AG04449 (cell line): Measurements from ENCODE around the gene HPS4.

Experiments used
- CTCF ChIA-PET: fragments of 350-600 bp; formaldehyde crosslinking; extraction: SDS; loops from one replicate; lab custom pipeline; 2021; ENCODE audit warnings: antibody characterized with exemption; lab: Yijun Ruan, JAX
- POLR2A ChIA-PET: fragments of 400-600, 350-600 bp; formaldehyde crosslinking; extraction: SDS; loops from one replicate; lab custom pipeline; 2020; ENCODE audit warnings: antibody characterized with exemption, inconsistent platforms; lab: Yijun Ruan, JAX
- DNase-seq: peaks from one replicate; pipeline ENCODE4 v3.0.0-alpha.2; 2010; ENCODE audit warnings: low read depth, low spot score
- H3K4me3 ChIP-seq: 2 replicates; pipeline ENCODE4 v1.5.1; 2011; ENCODE audit warnings: low read depth, mild to moderate bottlenecking, control low read depth, low read length
- CTCF ChIP-seq: IDR thresholded peaks from one replicate; pipeline ENCODE4 v1.5.1; 2011; ENCODE audit warnings: mild to moderate bottlenecking, moderate library complexity, low read length, control low read depth, inconsistent platforms; ENCODE audit not compliant: insufficient read depth; ENCODE audit errors: missing control alignments

Gene HPS4

GRCh38 chr22:26470807-26471206, 12.8 kb downstream of the HPS4 start:
- DNase-seq, result no peak
- POLR2A ChIA-PET, result interaction anchor here (0.7 to 0.9 kb wide), 2 partner anchors 9 to 48 kb away, joined by 3 read pairs; no protein-coding TSS in a partner anchor
- CTCF ChIA-PET, result interaction anchor here (0.8 to 13.9 kb wide), 7 partner anchors 9 to 194 kb away, joined by 3 to 399 read pairs (median 4); no protein-coding TSS in a partner anchor
- no peak for TF ChIP-seq CTCF
- H3K4me3 ChIP-seq, result no peak overlapping the region

- H3K4me3 ChIP-seq, result no peak overlapping the region
- CTCF ChIA-PET, result interaction anchor here (1.4 to 13.9 kb wide), 4 partner anchors 13 to 102 kb away, joined by 3 to 399 read pairs (median 147); no protein-coding TSS in a partner anchor
- POLR2A ChIA-PET, result no interaction called here
- TF ChIP-seq CTCF, result no peak
- DNase-seq, result peak; percentile 12
Measured at GRCh38 chr22:26466196-26466595, 17.4 kb downstream of the HPS4 start.

GRCh38 chr22:26464312-26464711, 19.3 kb downstream of the HPS4 start:
- CTCF ChIA-PET, result interaction anchor here (1.4 to 13.9 kb wide), 5 partner anchors 9 to 100 kb away, joined by 3 to 399 read pairs (median 4); no protein-coding TSS in a partner anchor
- H3K4me3 ChIP-seq, result no peak overlapping the region
- POLR2A ChIA-PET, result no interaction called here
- TF ChIP-seq CTCF, result no peak
- no peak for DNase-seq

GRCh38 chr22:26463688-26464087, 19.9 kb downstream of the HPS4 start:
- CTCF ChIA-PET, result interaction anchor here (1.4 to 13.9 kb wide), 5 partner anchors 8 to 99 kb away, joined by 3 to 399 read pairs (median 68); no protein-coding TSS in a partner anchor
- no peak for DNase-seq
- TF ChIP-seq CTCF, result no peak
- POLR2A ChIA-PET, result interaction anchor here (1.3 kb wide), 1 partner anchor 8 kb away, joined by 3 read pairs; no protein-coding TSS in a partner anchor
- no peak overlapping the region for H3K4me3 ChIP-seq

- H3K4me3 ChIP-seq, result no peak overlapping the region
- CTCF ChIA-PET, result interaction anchor here (0.7 to 13.9 kb wide), 10 partner anchors 9 to 99 kb away, joined by 4 to 399 read pairs (median 40); no protein-coding TSS in a partner anchor
- POLR2A ChIA-PET, result interaction anchor here (1.3 kb wide), 1 partner anchor 9 kb away, joined by 3 read pairs; no protein-coding TSS in a partner anchor
- no peak for TF ChIP-seq CTCF
- no peak for DNase-seq
Measured at GRCh38 chr22:26463101-26463661, 20.4 kb downstream of the HPS4 start.

GRCh38 chr22:26462641-26463040, 20.9 kb downstream of the HPS4 start:
- CTCF ChIA-PET, result interaction anchor here (0.7 to 13.9 kb wide), 14 partner anchors 9 to 203 kb away, joined by 3 to 399 read pairs (median 34); no protein-coding TSS in a partner anchor
- no peak for DNase-seq

More at GRCh38 chr22:26462641-26463040, 20.9 kb downstream of the HPS4 start:
- no peak overlapping the region for H3K4me3 ChIP-seq
- TF ChIP-seq CTCF, result no peak
- POLR2A ChIA-PET, result interaction anchor here (1.3 kb wide), 1 partner anchor 9 kb away, joined by 3 read pairs; no protein-coding TSS in a partner anchor
